Sigmoid colon (tissue), 4 donors: ENCODE results near the gene SLBP.

Source experiments
- CTCF ChIP-seq, 4 experiments: fragments of 450-650 bp in 3 of 4; fragments of 200-600 bp in 1 of 4; IDR thresholded peaks; one replicate each; pipeline ENCODE4 v1.5.1; 2016 to 2019; ENCODE audit warnings: antibody characterized with exemption in 4 of 4, mild to moderate bottlenecking in 3 of 4, moderate library complexity in 2 of 4
- EP300 ChIP-seq, 4 donors: sonication (generic); formaldehyde crosslinking; IDR thresholded peaks; one replicate each; pipeline ENCODE4 v1.6.1; 2017; ENCODE audit warnings: antibody characterized with exemption in 4 of 4
- POLR2A ChIP-seq, 2 donors: fragments of 450-650 bp; IDR thresholded peaks; one replicate each; pipeline ENCODE4 v1.6.1; 2016; ENCODE audit warnings: antibody characterized with exemption in 2 of 2, mild to moderate bottlenecking in 2 of 2, moderate library complexity in 2 of 2

- TF ChIP-seq POLR2A (IDR thresholded peaks at IDR 0.05), result no peak
- TF ChIP-seq CTCF (IDR thresholded peaks at IDR 0.05), result no peak
- TF ChIP-seq EP300 (IDR thresholded peaks at IDR 0.05), result no peak
These were observed 58.3 kb downstream of the SLBP start for GRCh38 chr4:1653776-1654175.
